Nucleus accumbens (tissue), 56 donors: ENCODE data around the gene KCNN1.
"Not testable (repeated sequence)": the region's sequence is repeated elsewhere in the genome, so short reads cannot be mapped to it uniquely, and the experiment has no call there.

ENCODE experiments used
- DNase-seq, 56 donors: peaks; one replicate each; lab custom pipeline; 2025; lab: John Stamatoyannopoulos, UW

Gene KCNN1

GRCh38 chr19:17967257-17968051 lies 547 bp downstream of the KCNN1 start:
- peak in 1 of 56 donors; percentile 70 for DNase-seq

GRCh38 chr19:17968362-17968761 lies 1.5 kb downstream of the KCNN1 start:
- no peak for DNase-seq

- no peak for DNase-seq
Observed at GRCh38 chr19:17969096-17969792, 2.3 kb downstream of the KCNN1 start.

- no peak for DNase-seq
Observed at GRCh38 chr19:17972230-17972629, 5.3 kb downstream of the KCNN1 start.

- DNase-seq, result no peak
Observed at GRCh38 chr19:17973759-17974158, 6.9 kb downstream of the KCNN1 start.

- DNase-seq, result no peak
Observed at GRCh38 chr19:17974551-17974950, 7.6 kb downstream of the KCNN1 start.

- DNase-seq, result no peak
Observed at GRCh38 chr19:17975032-17975431, 8.1 kb downstream of the KCNN1 start.

- no peak for DNase-seq
Observed at GRCh38 chr19:17977021-17977420, 10.1 kb downstream of the KCNN1 start.

GRCh38 chr19:17977488-17977887 lies 10.6 kb downstream of the KCNN1 start:
- DNase-seq, result no peak

- DNase-seq, result peak in 1 of 56 donors; percentile 3
Observed at GRCh38 chr19:17981611-17982010, 14.7 kb downstream of the KCNN1 start.

- DNase-seq, result no peak
Observed at GRCh38 chr19:17982430-17982829, 15.5 kb downstream of the KCNN1 start.

- DNase-seq, result no peak
Observed at GRCh38 chr19:17985037-17985818, 18.3 kb downstream of the KCNN1 start.

GRCh38 chr19:17986569-17986968 lies 19.7 kb downstream of the KCNN1 start:
- not testable (repeated sequence) for DNase-seq

GRCh38 chr19:17988161-17988560 lies 21.3 kb downstream of the KCNN1 start:
- no peak for DNase-seq

- DNase-seq, result no peak
Observed at GRCh38 chr19:17989425-17990094, 22.7 kb downstream of the KCNN1 start.

GRCh38 chr19:17993076-17993813 lies 26.3 kb downstream of the KCNN1 start:
- no peak for DNase-seq

GRCh38 chr19:17996826-17997316 lies 30.0 kb downstream of the KCNN1 start:
- peak in 52 of 56 donors; percentile 15 to 90 (median 72) for DNase-seq

- no peak for DNase-seq
Observed at GRCh38 chr19:17997969-17998826, 31.3 kb downstream of the KCNN1 start.

- DNase-seq, result no peak
Observed at GRCh38 chr19:17998827-17999150, 31.9 kb downstream of the KCNN1 start.
